Measurements from ENCODE around the gene PPP1R37.

PPP1R37 gene, protein sequence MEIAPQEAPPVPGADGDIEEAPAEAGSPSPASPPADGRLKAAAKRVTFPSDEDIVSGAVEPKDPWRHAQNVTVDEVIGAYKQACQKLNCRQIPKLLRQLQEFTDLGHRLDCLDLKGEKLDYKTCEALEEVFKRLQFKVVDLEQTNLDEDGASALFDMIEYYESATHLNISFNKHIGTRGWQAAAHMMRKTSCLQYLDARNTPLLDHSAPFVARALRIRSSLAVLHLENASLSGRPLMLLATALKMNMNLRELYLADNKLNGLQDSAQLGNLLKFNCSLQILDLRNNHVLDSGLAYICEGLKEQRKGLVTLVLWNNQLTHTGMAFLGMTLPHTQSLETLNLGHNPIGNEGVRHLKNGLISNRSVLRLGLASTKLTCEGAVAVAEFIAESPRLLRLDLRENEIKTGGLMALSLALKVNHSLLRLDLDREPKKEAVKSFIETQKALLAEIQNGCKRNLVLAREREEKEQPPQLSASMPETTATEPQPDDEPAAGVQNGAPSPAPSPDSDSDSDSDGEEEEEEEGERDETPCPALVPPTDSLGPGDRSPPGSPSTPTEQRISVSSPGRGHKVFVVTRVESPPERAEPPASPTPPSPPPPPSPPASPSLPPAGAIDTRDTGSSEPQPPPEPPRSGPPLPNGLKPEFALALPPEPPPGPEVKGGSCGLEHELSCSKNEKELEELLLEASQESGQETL

GRCh38 chr19:45092747-45093678 lies at the start of gene PPP1R37:
Gene PPP1R37 (plus strand): TSS chr19:45093179. CDS start chr19:45093326, 147 bp downstream.
- intact Hi-C loops (cut with DNase I) = loop anchor here (5.0 kb wide), 1 partner anchor 159 kb away; the partner anchor contains the start of gene MARK4
- peak; percentile 86 to 99 (median 92) for DNase-seq

DNA sequence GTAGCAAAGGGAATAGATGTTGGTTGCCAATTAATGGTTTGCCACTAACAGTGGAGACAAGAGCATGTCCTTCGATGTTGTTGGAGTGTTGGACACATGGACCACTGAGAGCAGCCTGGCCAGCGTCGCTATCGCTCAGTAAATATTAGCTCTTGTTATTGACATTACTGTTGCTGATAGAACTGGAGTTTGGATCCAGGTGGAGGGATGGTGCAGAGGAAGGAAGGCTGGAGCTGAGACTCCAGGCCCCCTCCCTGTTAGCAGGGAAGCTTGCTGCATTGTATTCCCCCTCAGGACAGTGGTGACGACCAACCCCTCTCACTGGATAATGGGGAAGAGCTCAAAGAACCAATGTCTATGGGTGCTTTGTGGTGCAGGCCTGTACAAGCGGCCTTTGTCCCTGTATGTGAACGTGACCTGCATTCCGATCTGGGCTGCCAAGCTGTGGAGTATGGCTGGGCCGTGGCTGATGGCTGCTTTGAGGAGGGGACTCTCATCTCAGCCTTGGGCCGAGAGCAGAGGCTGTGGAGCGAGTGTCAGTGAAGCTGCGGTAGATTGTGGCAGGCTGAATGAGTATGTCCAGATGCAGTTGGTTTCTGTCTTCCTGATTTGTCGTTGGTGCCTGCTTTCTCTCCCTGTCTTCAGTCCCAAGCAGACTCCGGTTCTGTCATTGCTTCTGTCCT lies 47.2 kb upstream of the PPP1R37 start:
- intact Hi-C loops (cut with DNase I) = no loop called here
- DNase-seq = peak in 9 of 10 donors; percentile 61 to 98 (median 85)

- intact Hi-C loops (cut with DNase I) = no loop called here
- DNase-seq = peak in 1 of 10 donors; percentile 69
Observed at GRCh38 chr19:45046355-45046754, 46.6 kb upstream of the PPP1R37 start.

DNA sequence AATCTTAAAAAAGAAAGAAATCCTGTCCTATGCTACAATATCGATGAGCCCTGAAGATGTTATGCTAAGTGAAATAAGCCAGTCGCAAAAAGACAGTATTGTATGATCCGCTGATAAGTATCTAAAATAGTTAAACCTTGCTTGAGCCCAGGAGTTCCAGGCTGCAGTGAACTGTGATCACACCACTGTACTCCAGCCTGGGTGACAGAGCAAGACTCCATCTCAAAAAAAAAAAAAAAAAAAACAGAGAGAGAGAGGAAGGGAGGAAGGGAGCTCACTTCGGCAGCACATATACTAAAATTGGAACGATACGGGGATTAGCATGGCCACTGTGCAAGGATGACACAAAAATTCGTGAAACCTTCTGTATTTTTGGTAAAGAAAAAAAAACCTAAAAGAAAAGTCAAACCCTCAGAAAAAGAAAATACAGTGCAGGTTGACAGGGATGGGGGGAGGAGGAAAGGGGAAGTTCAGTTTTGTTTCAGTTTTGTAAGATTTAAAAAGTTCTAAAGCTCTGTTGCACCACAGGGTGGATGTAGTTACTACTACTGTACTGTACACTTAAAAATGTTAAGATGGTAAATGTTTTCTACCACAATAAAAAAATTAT lies 45.7 kb upstream of the PPP1R37 start:
- intact Hi-C loops (cut with DNase I) = no loop called here
- DNase-seq = no peak

GRCh38 chr19:45049073-45049736 lies 43.8 kb upstream of the PPP1R37 start:
- DNase-seq = peak in 2 of 10 donors; percentile 8 to 26
- intact Hi-C loops (cut with DNase I) = no loop called here

DNA sequence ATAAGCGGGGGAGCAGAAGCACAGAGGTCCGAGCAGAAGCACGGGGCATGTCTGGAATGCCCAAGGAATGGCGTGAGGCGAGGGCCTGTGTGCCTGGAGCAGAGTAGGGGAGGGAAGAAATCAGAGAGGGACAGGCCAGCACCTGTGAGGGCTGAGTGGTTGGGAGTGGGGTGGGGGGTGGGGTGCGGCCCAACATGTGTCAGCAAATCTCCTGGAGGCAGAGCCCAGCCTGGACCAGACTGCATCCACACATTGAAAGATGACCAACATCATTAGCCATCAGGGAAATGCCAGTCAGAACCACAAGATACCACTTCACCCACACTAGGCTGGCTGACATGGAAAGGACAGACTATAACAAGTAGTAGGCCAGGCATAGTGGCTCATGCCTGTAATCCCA lies 42.9 kb upstream of the PPP1R37 start:
- intact Hi-C loops (cut with DNase I) = no loop called here
- no peak for DNase-seq

GRCh38 chr19:45051929-45052579 lies 40.9 kb upstream of the PPP1R37 start:
- DNase-seq = no peak
- intact Hi-C loops (cut with DNase I) = no loop called here

DNA sequence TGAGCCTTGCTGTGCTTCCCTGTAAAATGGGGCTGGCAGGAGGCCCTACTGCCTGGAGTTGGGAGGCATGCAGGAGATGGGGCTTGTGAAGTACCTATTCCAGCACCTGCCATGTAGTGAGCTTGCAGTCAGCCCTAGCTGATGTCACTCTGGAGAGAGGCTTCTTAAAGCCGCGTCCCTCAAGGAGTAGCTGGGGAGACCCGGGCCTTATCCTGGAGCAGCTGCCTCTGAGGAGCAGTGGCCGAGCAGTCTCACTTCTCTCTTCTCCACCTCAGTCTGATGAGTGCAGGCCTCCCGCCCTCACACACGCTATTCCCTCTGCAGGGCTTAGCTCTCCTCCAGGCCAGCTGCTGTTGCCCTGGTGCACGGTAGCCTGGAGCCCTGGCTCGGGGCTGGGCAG lies 36.1 kb upstream of the PPP1R37 start:
- intact Hi-C loops (cut with DNase I) = loop anchor here (5.0 kb wide), 1 partner anchor 155 kb away; no protein-coding TSS in a partner anchor
- DNase-seq = no peak

DNA sequence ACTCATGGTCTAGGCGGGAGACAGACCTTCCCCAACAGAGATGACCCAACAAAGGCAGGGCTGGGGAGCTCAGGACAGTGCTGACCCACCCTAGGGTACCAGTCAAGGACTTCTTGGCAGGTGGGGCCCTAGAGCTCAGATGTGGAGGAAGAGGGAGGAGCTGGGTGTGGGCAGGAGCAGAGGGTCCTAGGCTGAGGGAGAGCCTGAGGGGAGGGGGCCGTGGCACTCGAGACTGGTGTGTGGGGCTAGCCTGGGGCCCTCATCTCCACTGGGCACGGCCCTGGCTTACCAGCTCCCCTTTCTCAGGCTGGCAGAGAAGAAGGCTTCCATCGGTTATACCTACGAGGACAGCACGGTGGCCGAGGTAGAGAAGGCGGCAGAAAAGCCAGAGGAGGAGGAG lies 35.5 kb upstream of the PPP1R37 start:
- no peak for DNase-seq
- intact Hi-C loops (cut with DNase I) = loop anchor here (5.0 kb wide), 1 partner anchor 155 kb away; no protein-coding TSS in a partner anchor

GRCh38 chr19:45058622-45059159 lies 34.3 kb upstream of the PPP1R37 start:
- intact Hi-C loops (cut with DNase I) = loop anchor here (1.0 to 5.0 kb wide), 2 partner anchors 41 to 156 kb away; no protein-coding TSS in a partner anchor

GRCh38 chr19:45059258-45059965 lies 33.6 kb upstream of the PPP1R37 start:
- intact Hi-C loops (cut with DNase I) = loop anchor here (1.0 to 5.0 kb wide), 2 partner anchors 42 to 157 kb away; no protein-coding TSS in a partner anchor
- peak in 9 of 10 donors; percentile 59 to 96 (median 84) for DNase-seq

More at GRCh38 chr19:45058622-45059159, 34.3 kb upstream of the PPP1R37 start:
- no peak for DNase-seq

DNA sequence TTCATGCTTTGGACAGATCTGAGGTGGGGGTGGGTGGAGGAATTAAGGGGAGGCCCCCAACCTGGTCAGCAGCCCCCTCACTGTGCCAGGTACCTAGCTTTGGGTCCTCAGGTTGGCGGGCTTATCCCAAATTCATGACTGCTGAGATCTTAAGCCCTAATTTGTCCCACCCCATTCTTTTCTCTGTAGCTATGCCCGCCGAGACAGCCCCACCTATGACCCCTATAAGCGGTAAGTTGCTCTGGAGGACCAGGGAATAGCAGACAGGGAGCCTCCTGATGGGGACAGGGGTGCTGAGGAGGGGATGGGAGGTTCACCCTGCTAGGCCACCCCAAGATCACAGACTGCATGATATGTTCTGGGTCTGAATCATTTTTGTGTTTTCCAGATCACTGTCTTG lies 31.0 kb upstream of the PPP1R37 start:
- no peak for DNase-seq
- intact Hi-C loops (cut with DNase I) = no loop called here

GRCh38 chr19:45063851-45064801 lies 28.9 kb upstream of the PPP1R37 start:
- peak in 1 of 10 donors; percentile 18 for DNase-seq
- intact Hi-C loops (cut with DNase I) = no loop called here

DNA sequence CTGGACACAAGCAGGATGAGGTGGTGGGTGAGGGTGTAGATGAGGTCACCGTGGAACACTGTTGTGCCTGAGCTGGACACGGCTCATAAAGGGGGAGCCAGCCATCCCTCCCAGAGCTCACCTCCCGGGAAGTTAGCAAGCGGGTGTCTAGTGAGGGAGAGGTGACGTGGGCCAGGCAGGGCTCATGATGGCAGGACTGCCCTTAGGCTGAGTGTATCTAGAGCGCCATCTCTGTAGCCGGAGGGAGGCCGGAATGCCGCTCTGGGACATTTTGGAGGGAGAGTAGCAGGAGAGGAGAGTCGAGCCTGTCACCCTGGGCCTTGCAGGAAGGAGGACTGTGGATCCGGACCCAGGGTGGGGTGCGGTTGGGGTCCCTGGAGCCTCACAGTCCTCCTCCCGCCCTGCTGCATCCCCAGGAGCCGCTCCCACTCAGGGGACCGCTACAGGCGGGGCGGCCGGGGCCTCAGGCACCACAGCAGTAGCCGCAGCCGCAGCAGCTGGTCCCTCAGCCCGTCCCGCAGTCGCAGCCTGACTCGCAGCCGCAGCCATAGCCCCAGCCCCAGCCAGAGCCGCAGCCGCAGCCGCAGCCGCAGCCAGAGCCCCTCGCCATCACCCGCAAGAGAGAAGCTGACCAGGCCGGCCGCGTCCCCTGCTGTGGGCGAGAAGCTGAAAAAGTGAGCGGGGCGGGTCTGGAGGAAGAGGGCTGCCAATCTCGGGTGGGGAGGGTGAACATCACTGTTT lies 25.9 kb upstream of the PPP1R37 start:
- no peak for DNase-seq
- intact Hi-C loops (cut with DNase I) = no loop called here

DNA sequence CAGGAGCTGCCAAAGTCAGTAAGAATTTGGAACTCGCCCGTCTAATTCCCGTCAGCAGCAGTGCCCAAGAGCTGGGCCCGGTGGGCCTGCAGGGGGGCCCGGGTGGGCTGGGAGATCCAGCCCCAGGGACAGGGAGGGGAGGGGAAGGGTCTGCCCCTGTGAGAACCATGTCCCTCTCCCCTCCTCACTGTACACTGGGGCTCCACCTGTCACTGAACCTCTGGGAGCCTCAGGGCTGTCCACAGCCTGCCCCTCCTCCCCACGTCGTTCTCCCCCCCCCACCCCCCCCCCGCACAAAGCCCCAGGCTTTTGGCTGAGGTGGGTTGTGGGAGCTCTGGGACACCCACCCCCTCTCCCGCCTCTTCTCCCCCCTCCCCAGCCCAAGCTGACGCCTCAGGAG lies 24.9 kb upstream of the PPP1R37 start:
- DNase-seq = no peak
- intact Hi-C loops (cut with DNase I) = no loop called here
